Anterior cingulate cortex (tissue), 58 donors: Measurements from ENCODE around the gene KLF17.

Source experiments
- DNase-seq, 58 donors: peaks; one replicate each; lab custom pipeline; 2025; lab: John Stamatoyannopoulos, UW

KLF17 gene

GRCh38 chr1:44118682-44119081, at the start of gene KLF17:
KLF17 (plus strand) TSS chr1:44118821; CDS start chr1:44118908, 87 bp downstream.
- no peak for DNase-seq

GRCh38 chr1:44071461-44071860, 47.2 kb upstream of the KLF17 start:
- DNase-seq = no peak

GRCh38 chr1:44072204-44072603, 46.4 kb upstream of the KLF17 start:
- peak in 13 of 58 donors; percentile 2 to 49 (median 15) for DNase-seq

- DNase-seq = no peak
Measured at GRCh38 chr1:44072821-44073220, 45.8 kb upstream of the KLF17 start.

- DNase-seq = no peak
Measured at GRCh38 chr1:44073528-44073927, 45.1 kb upstream of the KLF17 start.

- peak in 1 of 58 donors; percentile 7 for DNase-seq
Measured at GRCh38 chr1:44074415-44074814, 44.2 kb upstream of the KLF17 start.

- DNase-seq = no peak
Measured at GRCh38 chr1:44076066-44076465, 42.6 kb upstream of the KLF17 start.

- no peak for DNase-seq
Measured at GRCh38 chr1:44077421-44077820, 41.2 kb upstream of the KLF17 start.

GRCh38 chr1:44078104-44078503, 40.5 kb upstream of the KLF17 start:
- no peak for DNase-seq

- DNase-seq = no peak
Measured at GRCh38 chr1:44079566-44079965, 39.1 kb upstream of the KLF17 start.

- DNase-seq = no peak
Measured at GRCh38 chr1:44084998-44085675, 33.5 kb upstream of the KLF17 start.

GRCh38 chr1:44086692-44087474, 31.7 kb upstream of the KLF17 start:
- DNase-seq = no peak

GRCh38 chr1:44089371-44090048, 29.1 kb upstream of the KLF17 start:
- DNase-seq = no peak

- no peak for DNase-seq
Measured at GRCh38 chr1:44090429-44091252, 28.0 kb upstream of the KLF17 start.

GRCh38 chr1:44094047-44094446, 24.6 kb upstream of the KLF17 start:
- DNase-seq = no peak

GRCh38 chr1:44100183-44100868, 18.3 kb upstream of the KLF17 start:
- DNase-seq = no peak

GRCh38 chr1:44101328-44101727, 17.3 kb upstream of the KLF17 start:
- no peak for DNase-seq

- DNase-seq = no peak
Measured at GRCh38 chr1:44103270-44104131, 15.1 kb upstream of the KLF17 start.

GRCh38 chr1:44105810-44106209, 12.8 kb upstream of the KLF17 start:
- no peak for DNase-seq
